ENCODE data around the gene HOXD8. TPM values are rescaled to one million over a fixed set of nuclear protein-coding genes. Genes with fewer than 3 reads are reported as not detected.

HOXD8 gene
- total and polyA plus RNA-seq, 2 of the 8 experiments (the other 6 are each of a cell fraction or from before 2014, with no cell fraction given): not detected

DNA sequence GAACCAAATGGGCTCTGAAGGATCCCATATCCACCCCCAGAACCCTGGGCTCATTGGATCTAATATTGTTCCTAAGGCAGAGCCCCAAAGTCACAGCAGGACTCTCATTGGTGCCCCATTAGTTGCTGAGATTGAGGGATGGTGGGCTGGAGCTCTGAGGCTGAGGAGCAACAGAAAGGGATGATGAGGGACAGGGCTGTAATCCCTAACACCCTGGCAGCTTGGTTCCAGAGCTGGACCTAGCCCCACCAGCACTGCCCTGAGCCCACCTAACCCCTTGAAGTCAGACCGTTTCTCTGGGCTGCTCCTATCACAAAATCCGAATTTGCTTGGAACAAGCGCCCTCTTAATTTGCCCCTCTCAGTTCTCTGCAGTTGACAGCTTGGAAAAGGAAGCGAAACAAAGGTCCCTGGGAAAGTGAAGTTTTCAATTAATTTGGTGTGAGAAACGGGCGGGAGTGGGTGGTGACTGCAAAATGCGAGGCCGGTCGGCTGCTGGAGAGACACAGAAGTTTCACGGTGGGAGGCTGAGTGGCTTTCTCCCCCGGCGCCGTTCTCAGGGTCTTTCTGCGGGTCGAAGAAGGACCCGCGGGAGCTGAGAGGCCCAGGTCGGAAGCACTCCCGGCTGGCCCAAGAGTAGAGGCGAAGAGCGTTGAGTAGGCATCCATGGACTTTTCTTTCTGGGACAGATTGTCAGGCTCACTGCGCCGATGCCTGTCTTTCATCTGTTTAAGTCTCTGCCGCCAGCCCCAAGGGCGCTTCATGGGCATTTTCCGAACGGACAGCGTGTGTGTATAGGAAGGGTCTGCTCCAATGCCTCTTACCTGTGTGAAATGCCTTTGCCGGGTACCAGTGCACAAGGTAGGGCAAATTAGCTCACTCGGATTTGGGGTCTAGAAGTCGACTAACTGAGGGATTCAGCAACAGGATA is 37.9 kb upstream of the HOXD8 start:
- ChIA-PET POLR2A (ENCODE audit: partially characterized antibody) (no interaction called here), CTCF (ENCODE audit: partially characterized antibody) (interaction anchor here (0.6 to 2.5 kb wide), 5 partner anchors 8 to 84 kb away, joined by 3 to 12 read pairs (median 3); no protein-coding TSS in a partner anchor)
- TF ChIP-seq RBBP5 (IDR thresholded peaks at IDR 0.05; ENCODE audit: borderline replicate concordance, low read depth, low read length): no peak
- TF ChIP-seq SP1 (IDR thresholded peaks at IDR 0.05; ENCODE audit: low read depth, low read length): no peak
- no peak for TF ChIP-seq NRF1 (IDR thresholded peaks at IDR 0.05; ENCODE audit: low read depth, low read length)
- TF ChIP-seq SIRT6 (IDR thresholded peaks at IDR 0.05; ENCODE audit: low read length): no peak
- TF ChIP-seq EGR1 (IDR thresholded peaks at IDR 0.05; ENCODE audit: borderline replicate concordance, low read depth, low read length): no peak
- TF ChIP-seq SAP30 (IDR thresholded peaks at IDR 0.05; ENCODE audit: insufficient read depth, insufficient replicate concordance, low read length): no peak
- no peak for TF ChIP-seq BRCA1 (IDR thresholded peaks at IDR 0.05; ENCODE audit: low read depth, low read length)
- TF ChIP-seq SRF (IDR thresholded peaks at IDR 0.05; ENCODE audit: low read depth, low read length): no peak
- no peak for TF ChIP-seq BACH1 (IDR thresholded peaks at IDR 0.05; ENCODE audit: low read length)
- TF ChIP-seq, protein P1, sequence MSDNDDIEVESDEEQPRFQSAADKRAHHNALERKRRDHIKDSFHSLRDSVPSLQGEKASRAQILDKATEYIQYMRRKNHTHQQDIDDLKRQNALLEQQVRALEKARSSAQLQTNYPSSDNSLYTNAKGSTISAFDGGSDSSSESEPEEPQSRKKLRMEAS (IDR thresholded peaks at IDR 0.05): no peak
- 0 out of 4 replicates have a peak, but pooled peaks of 1 of the 2 experiments have one; percentile 24 for TF ChIP-seq SIN3A (conservative IDR thresholded peaks at IDR 0.05 in 1 of 2, IDR thresholded peaks at IDR 0.05 in 1 of 2; ENCODE audit: low read depth in 1 of 2, low read length in 2 of 2)

More for the DNA sequence above, 37.9 kb upstream of the HOXD8 start:
- H3K9me3 ChIP-seq (ENCODE audit: insufficient read depth in 2 of 2, low read depth in 1 of 2, low read length in 1 of 2): no peaks in the 10 kb centered on the region; a peak in 1 of 4 replicates
- peaks cover 90 to 99% (median 95%) of the 10 kb centered on the region in 4 experiments for H3K27me3 ChIP-seq (replicated peaks in 1 of 4; ENCODE audit: control insufficient read depth in 3 of 4, extremely low read depth in 1 of 4, insufficient read depth in 3 of 4, low read length in 3 of 4)
- peaks cover 0 to 5% (median 0%) of the 10 kb centered on the region in 4 experiments; a peak in 1 of 8 replicates for H3K36me3 ChIP-seq (ENCODE audit: control insufficient read depth in 2 of 4, insufficient read depth in 4 of 4, low read length in 3 of 4)
- H3K27ac ChIP-seq (ENCODE audit: low read depth, low read length): no peak overlapping the region
- H3K9ac ChIP-seq (replicated peaks in 1 of 4; ENCODE audit: extremely low read depth in 1 of 4, low read depth in 3 of 4, low read length in 3 of 4): no peak overlapping the region
- no peak overlapping the region for H3K23ac ChIP-seq (ENCODE audit: insufficient read length)
- peak overlapping the region; percentile 62; the same call in 1 of the 2 replicates for H2BK12ac ChIP-seq (ENCODE audit: low read depth, low read length)
- H3K4me3 ChIP-seq (ENCODE audit: extremely low read depth in 1 of 4, insufficient read depth in 2 of 4, low read depth in 3 of 4, low read length in 4 of 4): 0 out of 8 replicates have a peak overlapping the region, but pooled peaks of 1 of the 4 experiments have one; percentile 7
- no peak overlapping the region for H3K56ac ChIP-seq (replicated peaks; ENCODE audit: insufficient read length, low read depth, low read length)
- peaks cover 19 to 35% of the 10 kb centered on the region in 2 experiments for H4K20me1 ChIP-seq (replicated peaks in 1 of 2; ENCODE audit: control insufficient read depth in 1 of 2, insufficient read depth in 2 of 2, low read length in 2 of 2)
- H3K14ac ChIP-seq (ENCODE audit: insufficient read length): no peak overlapping the region
- H2AK5ac ChIP-seq (ENCODE audit: low read depth, low read length): no peak overlapping the region
- no peaks in the 10 kb centered on the region for H3K79me2 ChIP-seq (ENCODE audit: control insufficient read depth in 1 of 2, insufficient read depth in 2 of 2, low read length in 2 of 2)
- H3K4ac ChIP-seq (replicated peaks; ENCODE audit: insufficient read length, low read depth, low read length): no peak overlapping the region
- H4K8ac ChIP-seq (ENCODE audit: extremely low read depth, insufficient read depth, low read length): no peak overlapping the region
- 0 out of 2 replicates have a peak overlapping the region, but pooled peaks have one; percentile 4 for H2BK15ac ChIP-seq (ENCODE audit: low read length)
- H3K18ac ChIP-seq (ENCODE audit: extremely low read depth, low read length): no peak overlapping the region
- H2BK5ac ChIP-seq (ENCODE audit: low read depth, low read length): no peak overlapping the region
- H2BK120ac ChIP-seq (replicated peaks; ENCODE audit: low read depth, low read length): no peak overlapping the region
- FAIRE-seq (no peak), DNase-seq (ENCODE audit: low read depth in 1 of 2, low spot score in 2 of 2) (peak in 1 of 2 experiments; percentile 49)
- H3K4me1 ChIP-seq (replicated peaks in 1 of 4; ENCODE audit: control insufficient read depth in 3 of 4, insufficient read depth in 4 of 4, low read length in 3 of 4): peaks cover 0 to 17% (median 10%) of the 10 kb centered on the region in 4 experiments; a peak in 6 of 7 replicates
- H4K91ac ChIP-seq (replicated peaks; ENCODE audit: insufficient read length, low read length): no peak overlapping the region
- 9% methylated on average over 31 of the region's 31 CpGs; no CpG with 5 or more reads in 1 of the 2 experiments for WGBS, 2 experiments (ENCODE audit: extremely low coverage in 1 of 2, insufficient coverage in 1 of 2, insufficient read length in 1 of 2, insufficient replicate concordance in 2 of 2, low coverage in 1 of 2, low lambda C conversion rate in 2 of 2, missing lambda C conversion rate in 1 of 2)
- peak overlapping the region; percentile 20 to 66; a peak in 3 of 4 replicates for H3K4me2 ChIP-seq (ENCODE audit: insufficient read depth in 1 of 2, low read depth in 2 of 2, low read length in 2 of 2)
- H2AFZ ChIP-seq (ENCODE audit: low read length): no peak overlapping the region
- H3K23me2 ChIP-seq (ENCODE audit: low read depth, low read length): peaks cover 3% of the 10 kb centered on the region; the same call in 1 of the 2 replicates
- no peak overlapping the region for H2BK20ac ChIP-seq (ENCODE audit: low read length)
- no peak overlapping the region for H4K5ac ChIP-seq (ENCODE audit: insufficient read length, low read depth, low read length)
- no peaks in the 10 kb centered on the region for H3K79me1 ChIP-seq (ENCODE audit: low read depth, low read length)
